Measurements from ENCODE around the gene TNFRSF1B. TPM values are rescaled to one million over a fixed set of nuclear protein-coding genes. Genes with fewer than 3 reads are reported as not detected.

The TNFRSF1B gene
- total and polyA plus RNA-seq, 9 of the 15 experiments (the other 6 are each of a cell fraction or from before 2014, with no cell fraction given), result 8.8 to 91.3 (median 36.0) TPM

DNA sequence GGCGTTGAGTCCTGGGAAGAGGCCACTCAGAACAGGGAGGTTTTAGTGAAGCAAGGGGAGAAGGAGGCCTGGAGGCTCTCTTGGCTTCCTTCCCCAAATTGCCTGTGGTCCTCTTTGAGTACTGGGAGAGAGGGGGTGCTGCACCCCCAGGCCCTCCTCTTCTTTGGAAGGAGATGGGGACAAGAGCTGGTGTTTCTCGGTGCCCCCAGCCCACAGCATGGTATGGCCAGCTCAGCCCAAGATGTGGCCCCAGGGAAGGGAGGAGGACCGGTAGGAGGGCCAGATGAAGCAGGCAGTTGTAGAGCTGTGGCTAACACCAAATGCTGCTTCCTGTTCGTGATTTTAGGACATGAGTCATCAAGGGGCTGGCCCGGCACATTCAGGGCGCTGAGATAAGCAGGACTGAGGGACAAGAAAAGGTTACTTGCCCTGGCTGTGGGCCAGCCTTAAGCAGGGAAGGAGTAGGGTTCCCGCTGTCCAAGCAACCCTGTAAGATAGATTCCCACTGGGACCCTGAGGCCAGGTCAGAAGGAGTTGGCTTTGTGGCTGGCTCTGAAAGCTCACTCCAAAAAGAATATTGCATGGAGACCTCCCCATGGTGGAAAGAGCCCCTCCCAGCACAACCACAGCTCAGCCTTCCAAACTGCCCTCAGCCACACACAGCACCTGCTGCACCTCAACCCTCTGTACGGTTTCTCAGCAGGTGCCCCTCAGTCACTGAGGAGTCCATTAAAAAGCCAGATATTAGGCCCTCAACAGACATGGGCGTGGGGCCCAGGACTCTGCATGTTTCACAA lies 4.9 kb upstream of the TNFRSF1B start (continued):
- TF ChIP-seq, protein P1, sequence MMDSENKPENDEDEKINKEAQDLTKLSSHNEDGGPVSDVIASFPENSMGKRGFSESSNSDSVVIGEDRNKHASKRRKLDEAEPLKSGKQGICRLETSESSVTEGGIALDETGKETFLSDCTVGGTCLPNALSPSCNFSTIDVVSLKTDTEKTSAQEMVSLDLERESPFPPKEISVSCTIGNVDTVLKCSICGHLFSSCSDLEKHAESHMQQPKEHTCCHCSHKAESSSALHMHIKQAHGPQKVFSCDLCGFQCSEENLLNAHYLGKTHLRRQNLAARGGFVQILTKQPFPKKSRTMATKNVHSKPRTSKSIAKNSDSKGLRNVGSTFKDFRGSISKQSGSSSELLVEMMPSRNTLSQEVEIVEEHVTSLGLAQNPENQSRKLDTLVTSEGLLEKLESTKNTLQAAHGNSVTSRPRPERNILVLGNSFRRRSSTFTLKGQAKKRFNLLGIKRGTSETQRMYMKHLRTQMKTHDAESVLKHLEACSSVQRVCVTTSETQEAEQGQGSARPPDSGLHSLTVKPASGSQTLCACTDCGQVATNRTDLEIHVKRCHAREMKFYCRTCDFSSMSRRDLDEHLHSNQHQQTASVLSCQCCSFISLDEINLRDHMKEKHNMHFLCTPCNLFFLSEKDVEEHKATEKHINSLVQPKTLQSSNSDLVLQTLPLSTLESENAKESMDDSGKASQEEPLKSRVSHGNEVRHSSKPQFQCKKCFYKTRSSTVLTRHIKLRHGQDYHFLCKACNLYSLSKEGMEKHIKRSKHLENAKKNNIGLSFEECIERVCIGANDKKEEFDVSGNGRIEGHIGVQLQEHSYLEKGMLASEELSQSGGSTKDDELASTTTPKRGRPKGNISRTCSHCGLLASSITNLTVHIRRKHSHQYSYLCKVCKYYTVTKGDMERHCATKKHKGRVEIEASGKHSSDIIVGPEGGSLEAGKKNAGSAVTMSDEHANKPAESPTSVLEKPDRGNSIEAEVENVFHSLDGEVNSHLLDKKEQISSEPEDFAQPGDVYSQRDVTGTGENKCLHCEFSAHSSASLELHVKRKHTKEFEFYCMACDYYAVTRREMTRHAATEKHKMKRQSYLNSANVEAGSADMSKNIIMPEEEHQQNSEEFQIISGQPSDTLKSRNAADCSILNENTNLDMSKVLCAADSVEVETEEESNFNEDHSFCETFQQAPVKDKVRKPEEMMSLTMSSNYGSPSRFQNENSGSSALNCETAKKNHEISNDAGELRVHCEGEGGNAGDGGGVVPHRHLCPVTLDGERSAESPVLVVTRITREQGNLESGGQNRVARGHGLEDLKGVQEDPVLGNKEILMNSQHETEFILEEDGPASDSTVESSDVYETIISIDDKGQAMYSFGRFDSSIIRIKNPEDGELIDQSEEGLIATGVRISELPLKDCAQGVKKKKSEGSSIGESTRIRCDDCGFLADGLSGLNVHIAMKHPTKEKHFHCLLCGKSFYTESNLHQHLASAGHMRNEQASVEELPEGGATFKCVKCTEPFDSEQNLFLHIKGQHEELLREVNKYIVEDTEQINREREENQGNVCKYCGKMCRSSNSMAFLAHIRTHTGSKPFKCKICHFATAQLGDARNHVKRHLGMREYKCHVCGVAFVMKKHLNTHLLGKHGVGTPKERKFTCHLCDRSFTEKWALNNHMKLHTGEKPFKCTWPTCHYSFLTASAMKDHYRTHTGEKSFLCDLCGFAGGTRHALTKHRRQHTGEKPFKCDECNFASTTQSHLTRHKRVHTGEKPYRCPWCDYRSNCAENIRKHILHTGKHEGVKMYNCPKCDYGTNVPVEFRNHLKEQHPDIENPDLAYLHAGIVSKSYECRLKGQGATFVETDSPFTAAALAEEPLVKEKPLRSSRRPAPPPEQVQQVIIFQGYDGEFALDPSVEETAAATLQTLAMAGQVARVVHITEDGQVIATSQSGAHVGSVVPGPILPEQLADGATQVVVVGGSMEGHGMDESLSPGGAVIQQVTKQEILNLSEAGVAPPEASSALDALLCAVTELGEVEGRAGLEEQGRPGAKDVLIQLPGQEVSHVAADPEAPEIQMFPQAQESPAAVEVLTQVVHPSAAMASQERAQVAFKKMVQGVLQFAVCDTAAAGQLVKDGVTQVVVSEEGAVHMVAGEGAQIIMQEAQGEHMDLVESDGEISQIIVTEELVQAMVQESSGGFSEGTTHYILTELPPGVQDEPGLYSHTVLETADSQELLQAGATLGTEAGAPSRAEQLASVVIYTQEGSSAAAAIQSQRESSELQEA (IDR thresholded peaks at IDR 0.05; ENCODE audit: low read depth), result no peak
- 0 out of 2 replicates have a peak, but pooled peaks have one; percentile 10 for TF ChIP-seq CC2D1A (IDR thresholded peaks at IDR 0.05)
- TF ChIP-seq, protein P2, sequence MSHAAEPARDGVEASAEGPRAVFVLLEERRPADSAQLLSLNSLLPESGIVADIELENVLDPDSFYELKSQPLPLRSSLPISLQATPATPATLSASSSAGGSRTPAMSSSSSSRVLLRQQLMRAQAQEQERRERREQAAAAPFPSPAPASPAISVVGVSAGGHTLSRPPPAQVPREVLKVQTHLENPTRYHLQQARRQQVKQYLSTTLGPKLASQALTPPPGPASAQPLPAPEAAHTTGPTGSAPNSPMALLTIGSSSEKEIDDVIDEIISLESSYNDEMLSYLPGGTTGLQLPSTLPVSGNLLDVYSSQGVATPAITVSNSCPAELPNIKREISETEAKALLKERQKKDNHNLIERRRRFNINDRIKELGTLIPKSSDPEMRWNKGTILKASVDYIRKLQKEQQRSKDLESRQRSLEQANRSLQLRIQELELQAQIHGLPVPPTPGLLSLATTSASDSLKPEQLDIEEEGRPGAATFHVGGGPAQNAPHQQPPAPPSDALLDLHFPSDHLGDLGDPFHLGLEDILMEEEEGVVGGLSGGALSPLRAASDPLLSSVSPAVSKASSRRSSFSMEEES (CRISPR knock-in tag; IDR thresholded peaks at IDR 0.05), result no peak
- TF ChIP-seq, protein P3, sequence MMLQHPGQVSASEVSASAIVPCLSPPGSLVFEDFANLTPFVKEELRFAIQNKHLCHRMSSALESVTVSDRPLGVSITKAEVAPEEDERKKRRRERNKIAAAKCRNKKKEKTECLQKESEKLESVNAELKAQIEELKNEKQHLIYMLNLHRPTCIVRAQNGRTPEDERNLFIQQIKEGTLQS (IDR thresholded peaks at IDR 0.05), result peak; percentile 100
- TF ChIP-seq, protein P3 (CRISPR knock-in tag; conservative IDR thresholded peaks at IDR 0.05), result peak; percentile 99
- peak; percentile 98 for TF ChIP-seq PHF21A (IDR thresholded peaks at IDR 0.05; ENCODE audit: borderline replicate concordance, low read depth)
- TF ChIP-seq, protein P4, sequence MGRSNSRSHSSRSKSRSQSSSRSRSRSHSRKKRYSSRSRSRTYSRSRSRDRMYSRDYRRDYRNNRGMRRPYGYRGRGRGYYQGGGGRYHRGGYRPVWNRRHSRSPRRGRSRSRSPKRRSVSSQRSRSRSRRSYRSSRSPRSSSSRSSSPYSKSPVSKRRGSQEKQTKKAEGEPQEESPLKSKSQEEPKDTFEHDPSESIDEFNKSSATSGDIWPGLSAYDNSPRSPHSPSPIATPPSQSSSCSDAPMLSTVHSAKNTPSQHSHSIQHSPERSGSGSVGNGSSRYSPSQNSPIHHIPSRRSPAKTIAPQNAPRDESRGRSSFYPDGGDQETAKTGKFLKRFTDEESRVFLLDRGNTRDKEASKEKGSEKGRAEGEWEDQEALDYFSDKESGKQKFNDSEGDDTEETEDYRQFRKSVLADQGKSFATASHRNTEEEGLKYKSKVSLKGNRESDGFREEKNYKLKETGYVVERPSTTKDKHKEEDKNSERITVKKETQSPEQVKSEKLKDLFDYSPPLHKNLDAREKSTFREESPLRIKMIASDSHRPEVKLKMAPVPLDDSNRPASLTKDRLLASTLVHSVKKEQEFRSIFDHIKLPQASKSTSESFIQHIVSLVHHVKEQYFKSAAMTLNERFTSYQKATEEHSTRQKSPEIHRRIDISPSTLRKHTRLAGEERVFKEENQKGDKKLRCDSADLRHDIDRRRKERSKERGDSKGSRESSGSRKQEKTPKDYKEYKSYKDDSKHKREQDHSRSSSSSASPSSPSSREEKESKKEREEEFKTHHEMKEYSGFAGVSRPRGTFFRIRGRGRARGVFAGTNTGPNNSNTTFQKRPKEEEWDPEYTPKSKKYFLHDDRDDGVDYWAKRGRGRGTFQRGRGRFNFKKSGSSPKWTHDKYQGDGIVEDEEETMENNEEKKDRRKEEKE (IDR thresholded peaks at IDR 0.05; ENCODE audit: borderline replicate concordance in 1 of 2, control insufficient read depth in 1 of 2, low read depth in 2 of 2, low read length in 1 of 2), result peak in 1 of 2 experiments; percentile 77; a peak in 1 of 4 replicates
- TF ChIP-seq RCOR1 (IDR thresholded peaks at IDR 0.05; ENCODE audit: borderline replicate concordance in 1 of 2, low read depth in 2 of 2, low read length in 2 of 2), result peak; percentile 99 to 100
- no peak for TF ChIP-seq KDM4B (IDR thresholded peaks at IDR 0.05; ENCODE audit: borderline replicate concordance in 2 of 2, low read depth in 1 of 2)
- TF ChIP-seq L3MBTL2 (IDR thresholded peaks at IDR 0.05), result peak; percentile 20; the same call in 1 of the 2 replicates
